Stimulated activated CD4-positive, alpha-beta T cell treated with anti-CD3 and anti-CD28 coated beads, Interleukin-12 subunit alpha, Interleukin-12 subunit beta, amount 100 ng/mL, for 4 hours (primary cell): Measurements from ENCODE around the gene PKP2.

Experiments used
- DNase-seq: peaks from one replicate; pipeline ENCODE4 v3.0.0-alpha.2; 2020

The PKP2 gene

DNA sequence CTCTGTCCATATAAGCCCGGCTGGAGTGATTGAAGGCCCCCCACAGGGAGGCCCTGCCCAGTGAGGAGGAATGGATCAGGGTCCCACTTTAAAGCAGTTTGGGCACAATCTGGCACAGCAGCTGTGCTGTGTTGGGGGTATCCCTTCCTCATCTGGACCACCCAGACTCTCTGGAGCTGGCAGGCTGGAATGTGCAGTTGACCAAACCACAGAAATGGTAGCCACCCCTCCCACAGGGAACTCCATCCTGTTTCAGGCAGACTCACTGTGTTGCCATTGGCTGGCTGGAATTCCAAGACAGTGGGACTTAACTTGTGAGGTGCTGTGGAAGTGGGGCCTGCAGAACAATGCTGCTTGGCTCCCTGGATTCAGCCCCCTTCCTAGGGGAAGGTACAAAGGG, 87.4 kb downstream of the PKP2 start:
- no peak for DNase-seq

DNA sequence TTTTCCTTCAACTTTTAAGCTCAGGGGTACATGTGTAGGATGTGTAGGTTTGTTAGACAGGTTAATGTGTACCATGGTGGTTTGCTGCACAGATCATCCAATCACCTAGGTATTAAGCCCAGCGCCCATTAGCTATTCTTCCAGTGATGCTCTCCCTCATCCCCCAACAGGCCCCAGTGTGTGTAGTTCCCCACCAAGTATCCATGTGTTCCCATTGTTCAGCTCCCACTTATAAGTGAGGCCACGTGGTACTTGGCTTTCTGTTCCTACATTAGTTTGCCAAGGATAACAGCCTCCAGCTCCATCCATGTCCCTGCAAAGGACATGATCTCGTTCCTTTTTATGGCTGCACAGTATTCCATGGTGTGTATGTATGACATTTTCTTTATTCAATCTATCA, 92.3 kb downstream of the PKP2 start:
- DNase-seq, result no peak

DNA sequence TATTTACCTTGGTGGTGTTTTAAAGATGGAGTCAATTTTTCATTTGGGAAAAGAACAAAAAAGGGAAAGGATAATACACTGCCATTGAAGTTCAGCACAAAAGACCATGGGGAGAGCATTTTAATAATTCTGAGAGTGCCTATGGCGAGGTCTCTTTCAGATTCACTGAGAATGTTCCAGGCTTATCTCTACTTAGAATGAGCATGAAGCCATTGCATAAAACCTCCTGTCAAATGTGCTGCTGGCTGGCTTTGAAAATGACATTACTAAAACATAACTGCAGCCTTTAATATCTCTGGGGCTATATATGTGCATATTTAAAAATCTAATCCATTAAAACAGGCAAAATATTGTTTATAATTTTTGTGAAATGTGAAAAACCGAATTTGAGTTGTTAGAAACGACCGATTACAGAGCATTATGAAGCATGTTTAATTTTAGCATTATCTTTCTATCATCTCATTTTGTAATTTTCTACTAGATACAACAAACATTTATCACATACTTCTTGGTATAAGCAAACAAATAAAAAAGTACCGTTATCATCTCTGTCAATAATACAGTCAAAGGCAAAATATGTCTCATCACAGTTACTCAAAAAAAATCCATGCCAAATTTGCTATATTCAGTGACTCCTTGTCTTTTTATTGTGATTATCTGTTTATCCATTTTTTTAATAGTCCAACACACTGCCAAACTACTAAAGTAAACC, 95.2 kb downstream of the PKP2 start:
- DNase-seq, result no peak

DNA sequence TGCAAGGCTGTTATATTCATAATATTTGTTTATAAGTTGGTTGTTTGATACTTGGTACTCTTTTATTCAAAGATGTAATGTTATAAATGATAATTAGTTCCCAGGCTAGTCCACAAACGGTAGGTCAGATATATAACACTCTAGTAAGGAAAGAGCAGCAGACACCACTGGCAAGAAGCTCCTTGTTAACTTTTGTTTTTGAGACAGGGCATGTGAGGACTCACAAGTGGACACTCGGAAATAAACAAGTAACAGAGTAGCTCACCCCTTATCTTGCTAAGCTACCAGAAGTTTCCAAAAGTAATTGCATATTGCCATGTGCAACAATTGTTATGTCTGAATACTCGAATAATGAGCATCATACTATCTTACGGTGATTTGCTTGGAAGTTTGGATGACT, 102.3 kb downstream of the PKP2 start:
- no peak for DNase-seq

DNA sequence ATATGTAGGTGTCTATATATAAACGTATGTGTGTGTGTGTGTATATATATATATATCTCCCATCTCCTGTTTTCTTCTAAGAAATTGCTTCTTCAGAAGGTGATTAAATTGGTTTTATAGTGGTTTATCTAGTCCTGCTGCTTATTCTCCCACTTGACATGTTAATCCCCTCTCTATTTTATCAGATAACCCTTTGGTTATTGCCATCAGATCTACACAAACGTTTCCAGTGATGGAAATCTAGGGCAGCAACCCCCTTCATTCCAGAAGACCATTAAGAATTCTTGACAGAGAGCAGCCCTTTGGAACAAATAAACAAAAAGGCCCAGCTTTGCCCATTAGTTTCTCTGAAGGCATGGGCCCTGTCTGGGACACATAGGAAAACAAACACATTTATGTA, 106.7 kb downstream of the PKP2 start:
- DNase-seq, result no peak

DNA sequence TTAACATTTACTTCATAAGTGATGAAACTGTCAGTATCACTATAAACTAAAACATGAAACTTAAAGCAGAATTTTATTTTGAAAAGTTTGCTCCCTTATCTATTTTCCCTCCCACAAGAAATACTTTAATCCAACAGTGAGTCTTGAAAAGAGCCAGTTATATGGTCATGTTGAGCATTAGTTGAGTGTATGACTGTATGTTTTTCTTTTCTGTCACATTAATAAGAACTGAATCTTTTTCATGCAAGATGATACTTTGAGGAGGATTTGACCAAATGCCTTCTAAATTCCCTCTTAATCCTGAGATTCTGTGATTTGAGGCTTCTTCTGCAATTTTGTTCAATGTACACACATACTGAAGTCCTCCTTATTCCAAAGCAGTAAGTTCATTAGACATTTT, 107.1 kb downstream of the PKP2 start:
- no peak for DNase-seq

DNA sequence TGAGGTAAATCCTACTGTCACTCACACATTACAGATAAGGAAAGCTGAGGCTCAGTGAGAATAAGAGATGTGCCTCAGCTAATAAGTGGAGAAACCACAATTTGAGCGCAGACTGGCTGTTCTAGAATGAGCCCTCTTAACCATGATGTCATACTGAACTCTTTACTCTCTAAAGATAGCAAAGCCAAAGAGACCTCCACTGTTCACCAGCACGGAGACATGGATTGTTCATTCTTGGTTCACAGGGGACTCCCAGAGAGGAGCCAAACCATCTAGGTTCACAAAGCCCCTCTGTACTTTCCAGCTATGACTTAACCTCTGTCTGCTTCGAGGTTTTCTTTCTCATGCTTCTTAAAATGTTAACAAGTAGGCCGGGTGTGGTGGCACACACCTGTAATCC, 108.2 kb downstream of the PKP2 start:
- DNase-seq, result no peak

DNA sequence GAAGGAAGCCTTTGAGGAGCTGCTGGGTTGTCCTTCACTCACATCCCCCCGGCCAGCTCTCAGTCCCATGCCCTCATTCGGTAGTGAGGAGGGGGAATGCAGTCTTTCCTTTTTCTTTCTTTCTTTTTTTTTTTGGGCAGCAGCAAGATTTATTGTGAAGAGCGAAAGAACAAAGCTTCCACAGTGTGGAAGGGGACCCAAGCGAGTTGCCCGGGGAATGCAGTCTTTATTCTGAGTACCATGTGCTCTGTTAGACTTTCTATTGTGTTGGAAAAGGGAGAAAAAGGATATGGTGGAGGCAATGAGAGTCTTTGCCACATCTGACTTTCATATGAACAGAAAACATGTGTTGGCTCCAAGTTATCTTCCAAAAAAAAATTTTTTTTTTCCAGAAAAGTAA, 111.0 kb downstream of the PKP2 start:
- no peak for DNase-seq

DNA sequence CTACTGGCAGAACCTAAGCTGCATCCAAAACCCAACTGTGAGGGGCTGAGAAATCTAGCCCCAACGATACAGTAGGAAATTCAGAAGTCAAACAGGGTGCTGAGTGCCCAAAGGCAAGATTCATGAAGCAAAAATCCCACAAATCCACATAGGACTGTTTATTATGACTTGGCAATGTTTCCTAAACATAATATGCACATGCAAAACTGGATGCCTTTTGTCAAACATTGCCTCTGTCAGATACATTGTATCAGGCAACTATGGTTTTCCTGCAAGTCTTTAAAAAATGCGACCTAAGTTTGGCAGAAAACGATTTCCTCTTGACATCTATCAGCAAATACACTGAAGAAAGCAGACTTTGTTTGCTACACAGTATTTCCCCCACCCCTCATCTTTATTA, 113.5 kb downstream of the PKP2 start:
- no peak for DNase-seq

DNA sequence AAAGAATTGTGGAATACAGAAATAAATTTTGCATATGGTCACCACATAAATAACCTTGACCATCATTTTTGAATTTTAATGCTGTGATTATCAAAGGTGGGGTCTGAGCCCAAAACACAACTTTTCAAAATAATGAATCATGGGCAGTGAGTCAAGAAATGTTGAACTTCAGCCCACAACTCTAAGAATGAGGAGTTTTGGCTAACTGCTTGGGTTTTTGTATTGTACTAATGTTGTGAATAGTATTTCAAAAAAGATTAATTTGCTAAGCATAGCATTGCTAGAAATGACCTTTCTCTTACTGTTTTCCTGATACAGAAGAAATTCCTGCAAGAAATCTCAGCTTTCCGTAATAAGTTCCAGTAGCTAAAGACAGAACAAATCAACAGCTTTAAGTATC, 116.5 kb downstream of the PKP2 start:
- DNase-seq, result no peak

DNA sequence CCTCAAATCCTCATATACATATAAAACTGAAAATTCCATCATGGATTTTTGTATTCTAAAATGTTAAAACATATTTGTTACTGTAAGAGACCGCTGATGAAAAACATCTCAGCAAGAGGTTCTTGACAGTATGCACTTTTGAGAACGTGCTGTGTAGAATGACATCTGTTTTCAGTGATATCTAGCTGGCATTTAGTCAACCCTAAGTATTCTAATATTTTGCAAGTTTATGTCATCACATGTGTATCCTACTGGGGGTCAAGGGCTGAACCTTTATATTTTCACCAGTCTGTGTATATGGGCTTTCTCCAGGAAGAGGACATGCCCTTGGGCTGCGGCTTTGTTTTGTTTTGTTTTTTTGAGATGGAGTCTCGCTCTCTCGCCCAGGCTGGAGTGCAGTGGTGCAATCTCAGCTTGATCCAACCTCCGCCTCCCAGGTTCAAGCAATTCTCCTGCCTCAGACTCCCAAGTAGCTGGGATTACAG, 118.8 kb downstream of the PKP2 start:
- DNase-seq, result no peak

DNA sequence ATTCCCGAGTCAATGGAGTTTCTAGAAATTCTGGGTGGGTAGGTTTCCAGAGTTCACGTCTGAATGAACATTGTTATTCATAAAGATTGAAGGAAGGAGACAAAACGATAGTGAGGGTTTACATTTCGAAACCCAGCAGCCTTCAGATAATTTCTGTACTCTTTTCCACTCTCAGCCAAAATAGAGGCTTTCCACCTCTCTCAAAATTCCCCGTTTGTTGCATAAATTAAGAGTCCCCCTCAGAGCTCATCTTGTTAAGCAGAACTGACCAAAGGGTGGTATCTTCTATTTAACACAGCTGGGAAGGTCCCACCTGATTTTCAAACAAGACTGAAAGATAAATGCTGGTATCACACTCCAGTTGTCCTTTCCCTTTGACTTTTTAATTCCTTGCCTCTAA, 119.4 kb downstream of the PKP2 start:
- no peak for DNase-seq

DNA sequence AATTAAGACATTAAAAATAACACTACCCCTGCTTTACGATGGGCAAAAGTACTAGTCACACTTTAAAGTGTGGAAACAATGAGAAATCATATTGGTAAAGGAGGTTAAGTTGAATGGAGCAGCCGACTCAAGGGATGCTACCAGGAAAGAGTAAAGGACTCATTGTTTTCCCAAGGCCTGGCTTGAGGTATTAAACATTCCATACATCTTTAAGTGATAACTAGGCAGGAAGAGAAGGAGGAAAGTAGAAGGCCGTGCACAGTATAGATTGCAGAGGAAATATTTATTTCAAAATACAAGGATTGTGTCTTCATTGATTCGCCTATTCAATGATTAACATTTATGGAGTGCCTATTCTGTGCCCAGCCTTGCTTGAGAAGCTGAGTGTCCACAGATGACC, 120.3 kb downstream of the PKP2 start:
- no peak for DNase-seq

DNA sequence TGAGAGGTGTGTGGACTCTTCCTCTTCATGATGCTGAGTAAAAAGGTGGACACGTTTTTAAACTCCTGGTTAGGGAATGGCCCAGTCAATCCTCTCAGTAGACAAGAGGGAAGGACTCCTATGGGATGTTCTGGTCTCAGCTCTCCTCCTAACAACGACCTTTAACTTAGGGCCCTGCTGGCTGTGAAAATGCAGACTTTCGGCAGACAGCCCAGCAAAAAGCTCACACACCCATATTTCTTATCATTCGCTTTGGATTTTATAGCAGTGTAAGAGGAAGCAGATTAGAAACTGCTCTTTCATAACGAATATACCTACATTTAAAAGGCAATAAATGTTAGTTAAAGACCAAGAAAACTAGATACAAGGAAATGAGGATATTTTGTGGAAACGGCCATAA, 122.9 kb downstream of the PKP2 start:
- no peak for DNase-seq

DNA sequence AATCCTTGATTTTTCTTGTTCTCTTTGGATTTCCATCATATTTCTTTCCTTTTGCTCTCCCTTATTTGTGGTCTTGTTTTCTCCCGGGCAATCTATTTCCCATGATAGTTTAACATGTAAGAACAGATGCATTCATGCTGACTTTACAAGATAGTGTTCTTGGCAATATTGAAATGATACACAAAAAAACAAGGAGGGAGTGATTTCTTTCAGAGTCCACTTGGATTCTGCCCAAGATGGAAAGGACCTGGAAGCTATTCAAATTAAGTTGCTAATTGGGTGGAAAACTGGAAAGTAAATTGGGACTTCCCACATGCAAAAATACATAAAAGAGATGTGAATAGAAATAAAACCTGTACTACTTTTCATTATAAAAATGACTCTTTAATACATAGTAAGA, 126.4 kb downstream of the PKP2 start:
- no peak for DNase-seq

DNA sequence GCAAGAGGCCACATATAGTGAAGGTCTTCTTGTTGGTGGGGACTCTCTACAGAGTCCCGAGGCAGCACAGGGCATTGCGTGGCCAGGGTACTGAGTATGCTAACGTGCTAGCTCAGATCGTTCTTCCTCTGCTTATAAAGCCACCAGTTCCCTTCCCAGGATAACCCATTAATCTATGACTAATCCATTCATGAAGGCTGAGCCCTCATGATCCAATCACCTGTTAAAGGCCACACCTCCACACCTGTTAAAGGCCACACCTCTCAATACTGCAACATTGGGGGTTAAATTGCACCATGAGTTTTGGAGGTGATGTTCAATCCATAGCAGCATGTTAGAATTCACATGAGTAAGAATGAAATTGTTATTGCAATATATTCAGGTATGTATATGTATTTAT, 128.1 kb downstream of the PKP2 start:
- no peak for DNase-seq

DNA sequence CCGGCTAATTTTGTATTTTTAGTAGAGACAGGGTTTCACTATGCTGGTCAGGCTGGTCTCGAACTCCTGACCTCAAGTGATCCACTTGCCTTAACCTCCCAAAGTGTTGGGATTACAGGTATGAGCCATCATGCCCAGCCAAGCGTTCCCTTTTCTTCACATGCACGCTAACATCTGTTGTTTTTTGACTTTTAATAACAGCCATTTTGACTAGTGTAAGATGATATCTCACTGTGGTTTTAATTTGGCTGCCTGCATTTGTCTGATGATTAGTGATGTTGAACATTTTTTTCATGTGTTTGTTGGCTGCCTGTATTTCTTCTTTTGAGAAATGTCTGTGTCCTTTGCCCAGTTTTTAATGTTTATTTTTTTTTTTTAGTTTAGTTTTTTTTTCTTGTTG, 130.7 kb downstream of the PKP2 start:
- no peak for DNase-seq

DNA sequence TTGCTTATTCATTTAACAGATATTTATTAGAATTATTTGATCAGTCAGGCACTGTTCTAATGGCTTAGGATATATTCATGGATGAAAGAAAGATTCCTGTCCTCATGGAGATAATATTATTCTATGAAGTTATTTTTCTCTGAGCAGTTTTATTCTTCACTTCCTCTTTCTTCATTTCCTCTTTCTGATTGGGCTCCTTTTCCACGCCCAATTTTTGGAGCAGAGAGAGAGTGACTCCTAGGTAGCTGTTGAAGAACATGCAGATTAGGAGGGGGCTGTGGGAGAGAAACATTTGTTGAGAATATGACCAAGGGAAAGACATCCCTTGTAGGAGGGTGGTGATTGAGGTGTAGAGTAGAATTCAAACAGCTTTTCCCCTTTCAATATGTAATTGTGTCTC, 134.9 kb downstream of the PKP2 start:
- no peak for DNase-seq

DNA sequence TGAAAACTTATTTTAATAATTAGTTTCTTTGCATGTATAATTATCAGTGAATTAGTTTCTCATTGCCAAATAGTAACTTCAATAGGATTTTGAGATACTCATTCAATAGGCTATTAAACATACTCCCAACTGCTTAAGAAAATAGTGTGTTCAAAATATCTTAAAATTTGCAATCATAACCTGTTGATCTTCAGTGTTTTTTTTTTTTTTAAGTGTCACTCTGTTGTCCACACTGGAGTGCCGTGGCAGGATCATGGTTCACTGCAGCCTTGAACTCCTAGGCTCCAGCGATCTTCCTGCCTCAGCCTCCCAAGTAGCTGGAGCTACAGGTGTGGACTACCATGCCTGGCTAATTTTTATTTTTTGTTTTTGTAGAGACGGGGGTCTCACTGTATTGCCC, 139.4 kb downstream of the PKP2 start:
- DNase-seq, result no peak

DNA sequence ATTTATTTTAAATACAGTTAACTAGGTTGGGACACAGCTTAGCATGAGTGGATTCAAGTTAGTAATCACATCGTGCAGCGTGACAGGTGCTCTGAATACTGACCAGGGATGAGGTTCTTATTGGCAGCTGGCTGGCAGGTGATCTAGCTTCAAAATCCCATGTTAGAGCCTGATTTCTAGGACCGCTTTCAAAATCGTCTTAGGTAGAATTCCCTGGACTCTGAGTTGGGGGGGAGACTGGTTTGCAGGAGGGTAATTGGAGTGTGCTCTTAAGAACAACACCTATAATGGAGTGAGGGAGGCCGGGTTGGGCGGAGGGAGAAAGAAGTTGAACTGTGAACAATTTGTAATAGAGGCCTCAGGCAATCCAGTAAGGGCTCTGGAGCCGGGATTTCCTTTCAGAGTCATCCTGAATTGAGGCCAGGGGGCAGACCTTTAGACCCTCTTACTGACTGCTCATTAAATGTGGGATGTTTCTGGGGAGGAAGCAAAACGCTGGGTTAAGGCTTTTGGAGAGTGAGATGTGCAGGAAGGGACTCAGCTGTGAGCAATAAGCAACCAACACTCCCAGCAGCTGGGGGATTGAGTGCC, 140.0 kb downstream of the PKP2 start:
- no peak for DNase-seq

DNA sequence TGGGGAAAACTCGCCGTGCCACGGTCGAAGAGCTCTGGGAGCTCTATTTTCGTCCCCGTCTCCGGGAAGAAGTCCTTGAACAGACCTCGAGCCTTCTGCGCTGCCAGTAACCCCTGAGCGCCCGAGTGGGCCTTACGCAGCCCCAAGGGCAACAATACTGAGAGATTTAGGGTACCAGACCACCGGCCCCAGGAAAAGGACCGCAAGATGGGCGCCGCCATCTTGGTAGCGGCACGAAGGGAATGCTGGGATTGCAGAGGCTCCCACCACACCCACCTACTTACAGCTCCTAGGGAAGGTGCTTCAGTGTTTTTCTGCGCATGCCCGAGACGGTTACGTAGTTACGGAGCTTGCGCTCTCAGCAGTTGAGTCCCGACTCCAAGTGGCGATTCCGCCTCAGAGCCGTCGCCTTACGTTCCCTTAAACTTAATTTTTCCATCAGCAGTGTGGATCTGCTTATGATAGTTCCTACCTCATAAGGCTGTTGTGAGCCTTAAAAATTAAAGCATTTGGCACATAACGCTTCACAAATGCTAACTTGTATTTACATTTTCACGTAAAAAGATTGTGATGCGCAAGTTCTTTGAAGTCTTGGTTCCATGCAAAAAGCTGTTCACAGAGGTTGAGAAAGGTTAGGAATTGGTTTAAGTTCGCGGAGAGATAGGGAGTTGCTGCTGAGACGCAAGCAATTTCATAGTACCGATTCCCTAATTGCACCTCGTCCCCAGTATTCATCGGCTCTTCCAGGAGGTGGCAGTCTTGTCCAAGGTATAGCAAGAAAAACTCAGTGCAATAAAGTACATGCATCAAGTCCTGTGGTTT, 140.7 kb downstream of the PKP2 start, which contains the start of gene YARS2:
YARS2 (minus strand) TSS at position 244 of the 822 bp plus-strand sequence; CDS start at position 221, 23 bp downstream.
- DNase-seq, result peak; percentile 85

DNA sequence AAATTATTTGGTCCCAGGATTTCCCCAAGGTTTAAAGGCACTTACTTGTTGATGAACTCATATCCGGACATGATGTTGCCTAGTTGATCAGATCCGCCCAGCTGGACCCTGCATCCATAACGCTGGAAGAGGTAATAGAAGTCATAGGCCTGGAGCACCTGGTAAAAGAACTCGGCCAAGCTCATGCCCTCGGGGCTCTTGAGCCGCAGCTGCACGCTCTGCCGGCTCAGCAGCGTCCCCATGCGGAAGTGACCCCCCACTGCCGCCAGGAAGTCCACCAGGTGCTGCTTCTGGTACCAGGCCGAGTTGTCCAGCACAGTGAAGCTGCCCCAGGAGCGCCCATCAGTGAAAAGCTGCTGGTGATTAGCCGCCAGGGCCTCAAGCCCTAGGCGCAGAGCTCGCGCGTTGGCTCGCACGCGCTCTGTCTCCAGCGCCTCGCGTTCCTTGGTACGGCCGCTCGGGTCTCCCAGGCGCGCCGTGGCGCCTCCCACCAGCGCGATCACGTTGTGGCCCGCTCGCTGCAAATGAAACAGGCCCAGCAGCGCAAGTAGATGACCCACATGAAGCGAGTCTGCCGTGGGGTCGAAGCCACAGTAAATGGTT, 141.4 kb downstream of the PKP2 start:
- DNase-seq, result peak; percentile 64

DNA sequence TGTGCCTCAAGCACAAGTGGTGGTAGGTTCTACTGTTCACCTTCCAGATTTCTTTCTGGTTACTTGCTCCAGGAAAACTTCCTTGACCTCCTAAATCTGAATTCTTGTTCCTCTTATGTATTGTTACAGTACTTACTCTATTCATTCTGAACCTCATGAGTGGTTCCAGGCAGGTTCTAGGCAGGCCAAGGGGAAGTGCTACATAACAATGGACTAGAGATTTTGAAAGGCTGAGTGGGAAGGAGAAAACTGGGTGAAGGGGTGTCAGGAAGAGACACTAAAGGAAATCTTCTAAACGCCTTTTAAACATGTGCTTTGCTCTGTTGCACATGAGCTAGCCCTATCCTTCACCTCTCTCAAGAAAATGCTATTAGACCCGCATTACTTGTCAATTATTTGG, 142.5 kb downstream of the PKP2 start:
- DNase-seq, result no peak

DNA sequence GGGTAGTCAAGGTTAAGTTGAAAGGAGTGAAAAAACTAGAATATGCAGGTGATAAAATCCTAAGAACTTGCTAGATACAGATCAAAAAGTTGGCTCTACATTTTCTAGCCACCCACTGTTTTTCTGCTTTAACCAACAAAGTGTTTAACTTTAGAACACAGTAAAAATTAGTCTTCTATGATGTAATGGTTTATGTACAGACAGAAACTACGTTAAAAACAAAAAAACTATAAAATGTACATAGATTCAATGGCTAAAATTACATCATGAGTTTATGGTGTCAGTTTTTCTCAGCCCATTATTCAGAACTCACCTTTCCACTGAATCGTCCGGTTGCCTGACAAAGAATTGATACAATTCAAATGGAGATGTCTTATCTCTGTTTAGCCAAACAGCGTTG, 143.0 kb downstream of the PKP2 start:
- DNase-seq, result no peak
